Endothelial cell of umbilical vein (primary cell): ENCODE data around the gene UBE2Q1. TPM values are rescaled to one million over a fixed set of nuclear protein-coding genes. Genes with fewer than 3 reads are reported as not detected.

ENCODE experiments used
- BruUV-seq: library from RNA; stranded (reverse); fragments of 400-500 nt; replicated peaks from 2 replicates; lab custom pipeline; 2021; lab: Mats Ljungman, UMichigan
- CTCF ChIA-PET: fragments of 300-600, 350-600 bp; sonication (Branson Sonifier 250); formaldehyde crosslinking; loops from one replicate; lab custom pipeline; 2021; ENCODE audit warnings: antibody characterized with exemption, inconsistent platforms; lab: Charles Lee
- POLR2A ChIA-PET: fragments of 300-600, 350-600 bp; sonication (Branson Sonifier 250); formaldehyde crosslinking; loops from one replicate; lab custom pipeline; 2021; ENCODE audit warnings: antibody characterized with exemption, inconsistent platforms; lab: Charles Lee
- DNase-seq: peaks from one replicate; pipeline ENCODE4 v3.0.0-alpha.2; 2011; ENCODE audit warnings: low read depth, low spot score
- FAIRE-seq: peaks from 2 replicates; lab custom pipeline; 2011; peaks lifted over from hg19 to GRCh38; lab: Jason Lieb, UNC
- H2AFZ ChIP-seq: 2 replicates; pipeline ENCODE4 v1.6.0; 2012; ENCODE audit warnings: low read depth, low read length, control low read depth, inconsistent platforms
- H3K27ac ChIP-seq: 2 replicates; pipeline ENCODE4 v1.5.1; 2011; ENCODE audit warnings: low read depth, mild to moderate bottlenecking, control low read depth, low read length, moderate library complexity; ENCODE audit not compliant: insufficient read depth
- H3K27me3 ChIP-seq, 2 experiments: 2 replicates each; pipeline versions ENCODE4 v1.6.0 to v1.6.1; 2011; ENCODE audit warnings: low read length in 2 of 2, mixed read lengths in 1 of 2; ENCODE audit not compliant: control insufficient read depth in 2 of 2, insufficient read depth in 2 of 2
- H3K36me3 ChIP-seq, 2 experiments: 2 replicates in 1 of 2; 3 replicates in 1 of 2; pipeline ENCODE4 v1.5.1; 2011; ENCODE audit warnings: low read length in 2 of 2, mild to moderate bottlenecking in 1 of 2, moderate library complexity in 1 of 2; ENCODE audit not compliant: control insufficient read depth in 2 of 2, insufficient read depth in 2 of 2; ENCODE audit errors: extremely low read depth in 1 of 2
- H3K4me1 ChIP-seq: 3 replicates; pipeline ENCODE4 v1.5.1; 2011; ENCODE audit warnings: mild to moderate bottlenecking, low read length; ENCODE audit not compliant: control insufficient read depth, insufficient read depth; ENCODE audit errors: extremely low read depth
- H3K4me2 ChIP-seq: 2 replicates; pipeline ENCODE4 v1.6.1; 2011; ENCODE audit warnings: low read length, control low read depth, mixed read lengths; ENCODE audit not compliant: insufficient read depth
- H3K4me3 ChIP-seq, 3 experiments: fragments of 200-600 bp in 1 of 3; sonication (generic), shearing (Covaris generic) in 1 of 3; replicated peaks in 1 of 3; 2 replicates each; pipeline ENCODE4 v1.5.1; 2011 to 2016; ENCODE audit warnings: control low read depth in 3 of 3, low read length in 3 of 3, mild to moderate bottlenecking in 2 of 3, inconsistent platforms in 1 of 3, low read depth in 1 of 3, moderate library complexity in 1 of 3; ENCODE audit not compliant: insufficient read depth in 1 of 3
- H3K79me2 ChIP-seq: 2 replicates; pipeline ENCODE4 v1.6.0; 2012; ENCODE audit warnings: low read length, inconsistent platforms; ENCODE audit not compliant: control insufficient read depth, insufficient read depth
- H3K9ac ChIP-seq: replicated peaks from 2 replicates; pipeline ENCODE3; 2011; ENCODE audit warnings: low read length, control low read depth; ENCODE audit not compliant: insufficient read depth; ENCODE audit errors: extremely low read depth
- H3K9me1 ChIP-seq: replicated peaks from 3 replicates; pipeline ENCODE4 v1.6.0; 2011; ENCODE audit warnings: mild to moderate bottlenecking, low read length; ENCODE audit not compliant: control insufficient read depth, insufficient read depth; ENCODE audit errors: extremely low read depth
- H3K9me3 ChIP-seq: replicated peaks from 2 replicates; pipeline ENCODE4 v1.5.1; 2012; ENCODE audit warnings: low read length, inconsistent platforms; ENCODE audit not compliant: control insufficient read depth, insufficient read depth
- H4K20me1 ChIP-seq: replicated peaks from 2 replicates; pipeline ENCODE3; 2011; ENCODE audit warnings: mild to moderate bottlenecking, low read length; ENCODE audit not compliant: control insufficient read depth, insufficient read depth; ENCODE audit errors: extremely low read depth
- EZH2 ChIP-seq: IDR thresholded peaks from 2 replicates; pipeline ENCODE4 v1.6.1; 2012; ENCODE audit warnings: borderline replicate concordance, low read depth, mild to moderate bottlenecking, moderate library complexity, low read length, inconsistent platforms; ENCODE audit not compliant: severe bottlenecking
- FOS ChIP-seq: IDR thresholded peaks from 2 replicates; pipeline ENCODE4 v1.6.1; 2011; ENCODE audit warnings: mild to moderate bottlenecking, low read length, moderate library complexity, borderline replicate concordance; ENCODE audit not compliant: insufficient read depth
- GATA2 ChIP-seq: IDR thresholded peaks from 2 replicates; pipeline ENCODE4 v1.7.0; 2011; ENCODE audit warnings: low read depth, mild to moderate bottlenecking, moderate library complexity, mixed read lengths, low read length; ENCODE audit not compliant: insufficient read length, insufficient read depth
- JUN ChIP-seq: IDR thresholded peaks from 2 replicates; pipeline ENCODE4 v1.6.1; 2011; ENCODE audit warnings: borderline replicate concordance, low read depth; ENCODE audit not compliant: insufficient read length, insufficient read depth
- MYC ChIP-seq: IDR thresholded peaks from one replicate; pipeline ENCODE4 v1.6.1; 2011; ENCODE audit warnings: mild to moderate bottlenecking, low read depth, low read length
- POLR2A ChIP-seq: IDR thresholded peaks from 2 replicates; pipeline ENCODE4 v1.6.1; 2012; ENCODE audit warnings: low read depth, mild to moderate bottlenecking, control low read depth, low read length
- POLR2AphosphoS5 ChIP-seq: IDR thresholded peaks from 2 replicates; pipeline ENCODE4 v1.6.1; 2012; ENCODE audit warnings: low read depth, mild to moderate bottlenecking, control low read depth, low read length, moderate library complexity; ENCODE audit not compliant: insufficient read depth
- dilution Hi-C: fragments of 300-500 bp; cut with MboI; formaldehyde crosslinking; loops from one replicate; pipeline ENCODE4 v1.15.0; 2019; ENCODE audit warnings: low sequenced_read_pairs; ENCODE audit not compliant: extremely low pct_ligation_motif_present
- intact Hi-C: fragments of 100-400 bp; cut with micrococcal nuclease; formaldehyde crosslinking; loops from one replicate; pipeline ENCODE4 v1.10.0; 2022
- polyA plus RNA-seq, 4 experiments: library from polyadenylated mRNA; depleted of rRNA in 3 of 4; stranded (reverse) in 3 of 4; unstranded in 1 of 4; fragments of >200 nt; gene quantifications; 2 replicates each; pipeline versions ENCODE4 v1.2.1 to v1.2.3, GENCODE V29; 2011 to 2012; ENCODE audit warnings: missing spikeins in 1 of 4
- total RNA-seq: library from RNA; stranded (reverse); gene quantifications from 2 replicates; pipeline ENCODE4 v1.2.3, GENCODE V29; 2021
- TF ChIP-seq, protein P1 (sequence below), 2 donors: IDR thresholded peaks; 1 replicate in 1 of 2; 2 replicates in 1 of 2; pipeline ENCODE4 v1.5.1; 2011; ENCODE audit warnings: low read length in 2 of 2, mild to moderate bottlenecking in 2 of 2, moderate library complexity in 2 of 2, control low read depth in 1 of 2, inconsistent platforms in 1 of 2, low read depth in 1 of 2; ENCODE audit not compliant: insufficient read depth in 1 of 2; ENCODE audit errors: extremely low read depth in 1 of 2
- TF ChIP-seq, protein P2 (sequence below): IDR thresholded peaks from 2 replicates; pipeline ENCODE4 v1.6.1; 2011; ENCODE audit not compliant: insufficient read depth, insufficient read length

Gene UBE2Q1
- total and polyA plus RNA-seq, 2 donors (not counting 3 experiments of a cell fraction or from before 2014, with no cell fraction given) = 16.5 to 85.4 TPM

DNA sequence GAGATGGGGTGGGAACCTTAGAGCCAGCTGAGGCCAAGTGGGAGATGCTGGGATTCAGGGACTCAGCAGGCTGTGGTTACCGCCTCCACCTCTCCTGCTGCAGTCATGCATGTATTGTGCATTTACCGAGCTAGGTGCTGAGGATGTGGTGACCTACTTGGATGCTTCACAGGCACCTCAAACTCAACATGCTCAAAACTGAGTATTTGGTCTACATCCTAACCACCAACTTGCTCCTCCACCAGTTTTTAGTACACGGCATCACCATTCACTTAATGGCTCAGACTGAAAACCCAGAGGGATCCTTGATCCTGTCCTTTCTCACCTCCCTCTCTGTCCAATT, 14.7 kb upstream of the UBE2Q1 start:
- DNase-seq = no peak
- H3K4me3 ChIP-seq = no peak overlapping the region
- no peaks in the 10 kb centered on the region for H3K9me1 ChIP-seq
- intact Hi-C loops (no loop called here), dilution Hi-C loops (no loop called here)
- H3K9me3 ChIP-seq = no peaks in the 10 kb centered on the region
- TF ChIP-seq JUN (no peak), POLR2AphosphoS5 (no peak), FOS (no peak), GATA2 (no peak), POLR2A (no peak), EZH2 (no peak), MYC (no peak)
- TF ChIP-seq, protein P1, sequence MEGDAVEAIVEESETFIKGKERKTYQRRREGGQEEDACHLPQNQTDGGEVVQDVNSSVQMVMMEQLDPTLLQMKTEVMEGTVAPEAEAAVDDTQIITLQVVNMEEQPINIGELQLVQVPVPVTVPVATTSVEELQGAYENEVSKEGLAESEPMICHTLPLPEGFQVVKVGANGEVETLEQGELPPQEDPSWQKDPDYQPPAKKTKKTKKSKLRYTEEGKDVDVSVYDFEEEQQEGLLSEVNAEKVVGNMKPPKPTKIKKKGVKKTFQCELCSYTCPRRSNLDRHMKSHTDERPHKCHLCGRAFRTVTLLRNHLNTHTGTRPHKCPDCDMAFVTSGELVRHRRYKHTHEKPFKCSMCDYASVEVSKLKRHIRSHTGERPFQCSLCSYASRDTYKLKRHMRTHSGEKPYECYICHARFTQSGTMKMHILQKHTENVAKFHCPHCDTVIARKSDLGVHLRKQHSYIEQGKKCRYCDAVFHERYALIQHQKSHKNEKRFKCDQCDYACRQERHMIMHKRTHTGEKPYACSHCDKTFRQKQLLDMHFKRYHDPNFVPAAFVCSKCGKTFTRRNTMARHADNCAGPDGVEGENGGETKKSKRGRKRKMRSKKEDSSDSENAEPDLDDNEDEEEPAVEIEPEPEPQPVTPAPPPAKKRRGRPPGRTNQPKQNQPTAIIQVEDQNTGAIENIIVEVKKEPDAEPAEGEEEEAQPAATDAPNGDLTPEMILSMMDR (IDR thresholded peaks at IDR 0.05; ENCODE audit: extremely low read depth in 1 of 2, insufficient read depth in 1 of 2, low read depth in 1 of 2, low read length in 2 of 2) = no peak
- TF ChIP-seq, protein P2, sequence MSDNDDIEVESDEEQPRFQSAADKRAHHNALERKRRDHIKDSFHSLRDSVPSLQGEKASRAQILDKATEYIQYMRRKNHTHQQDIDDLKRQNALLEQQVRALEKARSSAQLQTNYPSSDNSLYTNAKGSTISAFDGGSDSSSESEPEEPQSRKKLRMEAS = no peak
- FAIRE-seq = no peak
- H3K27me3 ChIP-seq = peaks cover 3% of the 10 kb centered on the region in 2 experiments
- H2AFZ ChIP-seq = no peak overlapping the region
- no peaks in the 10 kb centered on the region for H4K20me1 ChIP-seq
- H3K79me2 ChIP-seq = no peaks in the 10 kb centered on the region
- no TSS peak for BruUV-seq
- H3K36me3 ChIP-seq = no peaks in the 10 kb centered on the region
- H3K4me1 ChIP-seq = no peaks in the 10 kb centered on the region
- no peak overlapping the region for H3K9ac ChIP-seq
- no peak overlapping the region for H3K27ac ChIP-seq
- no peak overlapping the region for H3K4me2 ChIP-seq
- ChIA-PET POLR2A (no interaction called here), CTCF (interaction anchor here (0.7 to 1.0 kb wide), 2 partner anchors 14 to 94 kb away, joined by 4 to 5 read pairs; no protein-coding TSS in a partner anchor)
